GM11168 (cell line): ENCODE results near the gene MAGI2.

Source experiments
- in situ Hi-C: fragments of 300-500 bp; cut with MboI; formaldehyde crosslinking; loops from one replicate; pipeline ENCODE4 v1.12.0; 2022; ENCODE audit warnings: low sequenced_read_pairs; ENCODE audit not compliant: unreplicated experiment

Gene MAGI2

GRCh38 chr7:79453558-79454360 is at the start of gene MAGI2:
Gene MAGI2, minus strand, starts transcription at chr7:79453667. Its CDS starts 347 bp downstream, at chr7:79453320.
- in situ Hi-C loops: no loop called here

- in situ Hi-C loops: no loop called here
Observed at GRCh38 chr7:79502151-79502550, 48.7 kb upstream of the MAGI2 start.

- in situ Hi-C loops: no loop called here
Observed at GRCh38 chr7:79500759-79501158, 47.3 kb upstream of the MAGI2 start.

- in situ Hi-C loops: no loop called here
Observed at GRCh38 chr7:79497728-79498127, 44.3 kb upstream of the MAGI2 start.

- in situ Hi-C loops: no loop called here
Observed at GRCh38 chr7:79495544-79496272, 42.2 kb upstream of the MAGI2 start.

GRCh38 chr7:79494046-79494445 is 40.6 kb upstream of the MAGI2 start:
- in situ Hi-C loops: no loop called here

- in situ Hi-C loops: no loop called here
Observed at GRCh38 chr7:79489371-79489770, 35.9 kb upstream of the MAGI2 start.

GRCh38 chr7:79478386-79478785 is 24.9 kb upstream of the MAGI2 start:
- in situ Hi-C loops: no loop called here

- in situ Hi-C loops: no loop called here
Observed at GRCh38 chr7:79475455-79475854, 22.0 kb upstream of the MAGI2 start.

- in situ Hi-C loops: no loop called here
Observed at GRCh38 chr7:79471699-79472098, 18.2 kb upstream of the MAGI2 start.

- in situ Hi-C loops: no loop called here
Observed at GRCh38 chr7:79471283-79471682, 17.8 kb upstream of the MAGI2 start.

GRCh38 chr7:79465551-79465950 is 12.1 kb upstream of the MAGI2 start:
- in situ Hi-C loops: no loop called here

- in situ Hi-C loops: no loop called here
Observed at GRCh38 chr7:79464051-79464450, 10.6 kb upstream of the MAGI2 start.

- in situ Hi-C loops: no loop called here
Observed at GRCh38 chr7:79462390-79462789, 8.9 kb upstream of the MAGI2 start.

- in situ Hi-C loops: no loop called here
Observed at GRCh38 chr7:79461660-79462059, 8.2 kb upstream of the MAGI2 start.

- in situ Hi-C loops: no loop called here
Observed at GRCh38 chr7:79459381-79459780, 5.9 kb upstream of the MAGI2 start.

GRCh38 chr7:79458796-79459195 is 5.3 kb upstream of the MAGI2 start:
- in situ Hi-C loops: no loop called here

GRCh38 chr7:79455173-79455790 is 1.8 kb upstream of the MAGI2 start:
- in situ Hi-C loops: no loop called here

GRCh38 chr7:79454361-79454960 is 994 bp upstream of the MAGI2 start:
- in situ Hi-C loops: no loop called here

GRCh38 chr7:79453266-79453557 is 255 bp downstream of the MAGI2 start:
- in situ Hi-C loops: no loop called here
